Stimulated activated CD4-positive, alpha-beta T cell treated with anti-CD3 and anti-CD28 coated beads, Interleukin-2, amount 100 ng/mL, for 48 hours (primary cell): ENCODE measurements around the gene CCL20.
A peak's percentile ranks its signal among the peaks of the same experiment; 100 is the strongest.
"Not testable (repeated sequence)": the region's sequence is repeated elsewhere in the genome, so short reads cannot be mapped to it uniquely, and the experiment has no call there.

Experiments used
- DNase-seq, 2 donors: peaks; one replicate each; pipeline ENCODE4 v3.0.0-alpha.2; 2020

The CCL20 gene

DNA sequence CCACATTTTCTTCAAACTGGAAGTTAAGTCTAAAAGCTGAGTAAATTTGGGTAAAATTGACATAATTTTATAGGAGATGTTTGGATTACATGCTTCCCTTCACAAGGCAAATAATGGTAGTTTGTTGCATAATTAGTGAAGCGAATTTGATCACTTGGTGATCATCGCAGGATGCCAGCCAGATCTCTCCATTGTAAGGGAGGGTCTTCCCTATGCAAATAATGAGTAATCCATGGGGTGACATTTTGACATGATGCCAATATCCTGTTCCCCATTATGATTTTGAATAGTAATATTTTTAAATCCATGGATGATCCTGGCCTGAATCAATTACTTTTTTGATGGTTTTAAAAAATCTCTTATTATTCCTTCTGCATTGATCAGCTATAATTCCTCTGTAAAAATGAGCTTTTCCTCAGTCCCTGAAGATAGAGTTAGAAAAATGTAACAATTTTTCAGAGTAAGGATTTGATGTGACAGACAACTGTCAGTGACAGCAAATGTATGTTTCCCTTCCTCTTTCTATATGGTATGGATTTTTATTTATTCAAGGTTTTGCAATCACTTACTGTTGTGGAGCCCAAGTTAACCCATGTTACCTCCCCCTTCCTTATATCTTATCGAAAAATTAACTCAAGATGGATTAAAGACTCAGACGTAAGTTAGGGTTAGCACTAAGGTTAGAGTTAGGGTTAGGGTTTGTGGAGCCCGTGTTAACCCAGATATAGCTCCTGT lies 21.4 kb downstream of the CCL20 start:
- no peak for DNase-seq

DNA sequence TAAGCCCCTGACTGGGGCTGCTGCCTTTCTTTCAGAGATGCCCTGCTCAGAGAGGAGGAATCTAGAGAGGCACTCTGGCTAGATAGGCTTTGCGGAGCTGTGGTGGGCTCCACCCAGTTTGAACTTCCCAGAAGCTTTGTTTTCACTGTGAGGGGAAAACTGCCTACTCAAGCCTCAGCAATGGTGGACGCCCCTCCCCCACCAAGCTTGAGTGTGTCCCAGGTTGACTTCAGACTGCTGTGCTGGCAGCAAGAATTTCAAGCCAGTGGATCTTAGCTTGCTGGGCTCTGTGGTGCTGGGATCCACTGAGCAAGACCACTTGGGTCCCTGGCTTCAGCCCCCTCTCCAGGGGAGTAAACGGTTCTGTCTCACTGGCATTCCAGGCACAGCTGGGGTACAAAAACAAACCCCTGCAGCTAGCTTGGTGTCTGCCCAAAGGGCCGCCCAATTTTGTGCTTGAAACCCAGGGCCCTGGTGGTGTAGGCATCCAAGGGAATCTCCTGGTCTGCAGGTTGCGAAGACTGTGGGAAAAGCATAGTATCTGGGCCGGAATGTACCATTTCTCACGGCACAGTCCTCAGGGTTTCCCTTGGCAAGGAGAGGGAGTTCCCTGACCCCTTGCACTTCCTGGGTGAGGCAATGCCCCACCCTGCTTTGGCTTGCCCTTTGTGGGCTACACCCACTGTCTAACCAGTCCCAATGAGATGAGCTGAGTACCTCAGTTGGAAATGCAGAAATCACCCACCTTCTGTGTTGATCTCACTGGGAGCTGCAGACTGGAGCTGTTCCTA lies 25.9 kb downstream of the CCL20 start:
- not testable (repeated sequence) for DNase-seq

DNA sequence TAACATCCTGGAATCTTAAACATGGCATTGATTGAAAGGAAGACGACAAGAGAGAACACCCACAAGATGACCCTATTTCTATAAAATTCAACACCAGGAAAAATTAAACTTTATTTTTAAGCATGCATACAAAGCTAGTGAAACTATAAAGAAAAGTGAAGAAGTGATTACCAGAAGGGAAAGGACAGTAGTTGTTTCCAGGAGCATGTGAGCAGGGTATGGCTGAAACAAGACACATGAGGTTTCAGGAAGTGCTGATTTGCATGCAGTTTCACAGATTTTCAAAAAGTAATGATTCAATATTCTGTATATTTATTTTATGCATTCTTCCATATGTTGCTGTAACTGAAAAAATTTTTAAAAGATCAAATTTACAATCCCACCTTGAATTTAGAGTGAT lies 33.2 kb downstream of the CCL20 start:
- DNase-seq, result no peak

DNA sequence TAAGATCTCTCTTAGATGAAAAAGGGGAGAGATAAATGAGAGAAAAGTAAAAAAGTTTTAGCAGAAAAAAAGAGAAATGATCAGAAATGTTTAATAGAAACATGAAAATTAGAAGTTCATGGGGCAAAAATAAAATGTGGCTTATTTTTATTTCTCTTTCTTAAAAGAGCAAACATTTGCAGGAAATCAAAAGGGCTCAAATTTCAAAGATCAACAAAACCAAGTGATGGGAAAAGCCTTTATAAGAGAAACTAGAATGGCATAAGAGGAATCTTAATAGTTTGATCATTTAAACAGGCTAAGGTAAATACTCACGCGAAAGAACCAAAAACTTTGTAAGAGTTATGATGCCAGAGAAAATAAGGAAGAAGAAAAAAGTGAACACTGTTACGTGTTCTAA lies 34.5 kb downstream of the CCL20 start:
- no peak for DNase-seq

DNA sequence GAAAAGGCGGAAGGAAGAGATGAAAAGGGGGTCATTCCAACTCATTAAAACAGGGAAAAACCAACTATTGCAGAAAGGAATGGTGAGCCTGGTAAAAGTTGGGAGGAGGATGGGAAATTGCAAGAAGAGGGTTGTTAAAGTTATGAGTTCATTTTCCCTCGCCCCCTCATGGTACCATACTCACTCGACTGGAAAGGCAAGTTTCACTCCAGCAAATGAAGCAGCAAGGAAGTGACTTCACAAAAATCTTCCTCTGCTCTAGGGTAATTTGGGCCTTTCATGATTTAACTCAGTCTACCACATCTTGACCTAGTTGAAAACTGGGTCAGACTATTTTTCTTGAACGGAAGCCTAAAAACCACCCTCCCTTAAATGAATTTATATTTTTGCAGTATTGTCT lies 34.9 kb downstream of the CCL20 start:
- DNase-seq, result no peak

DNA sequence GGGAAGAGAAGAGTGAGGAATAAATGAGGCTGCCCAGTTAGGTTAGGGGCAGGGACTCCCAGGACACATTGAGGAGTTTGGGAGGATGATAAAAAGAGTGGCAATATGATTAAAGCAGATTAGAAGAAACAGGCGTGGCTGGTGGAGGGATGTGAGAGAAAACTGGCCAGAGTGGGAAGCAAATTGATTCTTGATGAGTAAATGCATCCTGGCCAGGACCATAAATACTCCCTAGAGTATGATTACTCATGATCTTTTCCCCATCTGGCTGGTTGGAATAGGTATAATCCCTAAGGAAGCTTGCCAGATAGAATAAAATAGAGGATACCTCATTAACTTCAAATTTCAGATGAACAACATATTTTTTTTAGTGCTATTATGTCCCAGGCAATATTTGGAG lies 36.3 kb downstream of the CCL20 start:
- no peak for DNase-seq

DNA sequence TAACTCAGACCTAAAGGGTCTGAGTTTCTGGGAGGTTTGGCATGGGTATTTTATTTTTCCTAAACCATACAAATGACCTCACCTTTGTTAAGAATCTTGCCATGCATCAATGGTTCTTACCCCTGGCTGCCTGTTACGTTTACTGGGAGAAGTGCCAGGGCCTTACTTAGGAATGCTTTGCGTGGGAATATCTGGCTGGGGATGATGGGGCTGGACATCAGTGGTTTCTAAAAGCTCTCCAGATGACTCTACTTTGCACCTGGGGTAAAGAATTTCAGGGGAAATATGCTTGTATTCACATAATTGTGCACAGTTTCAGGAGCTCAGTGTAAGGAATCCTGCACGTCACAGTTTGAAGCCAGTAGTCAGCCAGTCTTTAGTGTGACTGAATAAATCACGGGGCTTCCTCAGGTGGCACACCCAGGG lies 39.6 kb downstream of the CCL20 start:
- no peak for DNase-seq

DNA sequence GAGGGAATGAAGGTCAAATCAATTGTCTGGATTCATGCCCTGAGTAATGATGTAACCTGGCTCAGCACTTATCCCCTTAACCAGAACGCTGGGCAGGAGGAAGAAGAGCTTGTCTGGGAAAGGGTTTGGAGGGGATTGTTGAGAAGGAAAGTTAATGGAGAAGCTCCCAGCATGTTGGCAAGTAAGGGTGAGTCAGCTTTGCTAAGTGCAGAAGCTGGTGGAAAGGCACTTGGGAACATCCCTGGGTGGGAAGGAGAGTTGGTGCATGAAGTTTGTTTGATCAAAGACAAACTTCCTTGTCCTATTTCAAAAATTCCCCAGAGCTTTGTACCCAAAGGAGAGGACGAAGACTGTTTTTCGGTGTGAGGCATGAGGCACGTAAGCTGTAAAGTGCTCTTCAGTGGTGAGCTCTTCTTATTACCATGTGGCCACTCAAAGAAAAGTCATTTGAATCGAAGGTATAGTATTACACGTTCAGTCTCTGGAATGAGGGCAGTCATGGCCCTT lies 40.2 kb downstream of the CCL20 start:
- no peak for DNase-seq

DNA sequence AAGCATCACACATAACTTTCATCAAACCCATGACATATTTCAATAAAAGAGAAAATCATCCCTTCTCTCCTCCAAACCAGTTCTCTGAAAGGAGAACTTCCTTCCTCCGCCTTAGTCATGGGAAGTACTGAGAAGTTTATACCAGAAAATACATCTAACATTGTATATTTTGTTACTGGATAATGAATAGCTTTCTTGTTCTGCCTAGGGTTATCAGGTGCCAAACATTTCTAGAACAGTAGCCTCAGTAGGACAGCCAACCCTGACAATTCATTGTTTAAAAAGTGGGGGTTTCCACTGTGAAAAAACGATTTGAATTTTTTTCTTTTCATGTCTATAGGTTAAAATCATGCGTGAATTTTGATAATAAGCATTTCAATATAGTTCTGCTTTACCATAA lies 41.8 kb downstream of the CCL20 start:
- no peak for DNase-seq

DNA sequence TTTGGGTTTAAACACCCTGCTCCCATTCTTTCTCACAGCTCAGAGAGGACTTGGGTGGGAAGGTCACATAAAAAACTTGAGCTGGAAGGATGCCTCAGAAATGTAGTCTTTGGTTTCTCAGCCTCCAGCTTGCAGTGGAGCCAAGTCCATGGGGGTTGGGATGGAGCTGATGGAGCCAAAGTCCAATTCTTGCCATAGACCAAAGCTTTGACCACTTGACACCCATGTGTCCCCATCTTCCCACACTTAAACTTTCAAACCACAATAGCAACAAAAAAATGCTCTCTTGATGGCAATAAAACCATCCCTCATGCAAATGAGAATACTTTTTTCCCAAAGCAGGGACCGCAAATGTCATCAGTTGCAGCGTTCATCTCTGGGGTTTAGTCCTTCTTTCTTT lies 43.1 kb downstream of the CCL20 start:
- DNase-seq, result no peak

DNA sequence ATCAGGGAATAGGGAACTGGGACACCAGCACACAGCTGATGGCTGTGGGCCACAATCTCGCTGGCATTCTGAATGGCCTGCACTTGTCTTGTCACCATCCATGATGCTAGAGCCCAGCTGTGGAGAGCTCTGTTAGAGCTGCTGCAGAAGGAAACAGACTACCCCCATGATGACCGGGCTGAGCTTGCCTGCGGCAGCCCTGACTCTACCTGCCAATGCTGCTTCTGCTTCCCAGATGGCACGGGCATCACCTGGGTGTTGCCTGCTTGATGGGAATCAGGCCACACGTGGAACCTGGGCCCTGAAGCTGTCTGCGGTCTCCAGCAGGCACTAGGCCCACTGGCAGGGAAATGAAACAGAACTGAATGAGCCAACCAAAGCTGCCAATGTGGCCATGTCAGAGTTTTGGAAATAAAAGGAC lies 46.6 kb downstream of the CCL20 start:
- no peak for DNase-seq

DNA sequence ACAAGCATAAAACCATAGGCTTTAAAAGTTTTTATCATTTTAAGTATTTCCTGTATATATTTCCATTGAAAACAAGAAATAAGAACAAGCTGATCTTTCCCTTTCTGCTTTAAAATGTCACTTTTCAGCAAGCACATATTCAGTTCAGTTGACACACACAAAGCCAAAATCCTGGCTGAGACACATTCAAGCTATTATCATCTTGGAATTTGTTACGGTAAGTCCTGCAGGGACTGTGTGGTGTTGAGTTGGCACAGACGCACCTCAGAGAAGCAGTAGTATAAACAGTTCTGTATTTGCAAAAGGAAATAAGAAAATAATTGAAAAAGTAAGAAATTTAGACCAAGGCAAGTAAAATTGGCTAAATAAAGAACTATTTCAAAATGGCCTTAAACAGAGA lies 47.4 kb downstream of the CCL20 start:
- no peak for DNase-seq

DNA sequence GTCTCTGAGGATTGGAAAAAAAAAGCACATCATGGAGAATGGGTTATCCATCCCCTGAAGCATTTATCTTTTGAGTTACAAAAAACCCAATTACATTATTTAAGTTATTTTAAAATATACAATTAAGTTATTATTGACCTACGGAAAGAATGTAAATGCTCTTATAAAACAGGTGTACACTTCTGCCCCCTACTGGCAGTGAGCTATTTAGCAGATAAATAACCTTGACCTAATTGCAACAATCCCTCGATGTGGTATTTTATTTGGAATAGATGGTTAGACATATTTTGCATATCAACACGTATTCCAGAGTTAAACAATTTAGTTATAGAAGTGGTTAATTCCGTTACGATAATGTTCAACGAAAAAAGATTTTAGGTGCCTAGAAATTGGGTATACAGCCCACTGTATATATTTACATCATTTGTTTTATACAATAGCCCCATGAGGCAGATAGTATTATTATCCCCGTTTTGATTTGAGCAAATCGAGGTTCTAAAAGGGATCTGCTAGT lies 48.6 kb downstream of the CCL20 start:
- peak; percentile 22 to 30 for DNase-seq

DNA sequence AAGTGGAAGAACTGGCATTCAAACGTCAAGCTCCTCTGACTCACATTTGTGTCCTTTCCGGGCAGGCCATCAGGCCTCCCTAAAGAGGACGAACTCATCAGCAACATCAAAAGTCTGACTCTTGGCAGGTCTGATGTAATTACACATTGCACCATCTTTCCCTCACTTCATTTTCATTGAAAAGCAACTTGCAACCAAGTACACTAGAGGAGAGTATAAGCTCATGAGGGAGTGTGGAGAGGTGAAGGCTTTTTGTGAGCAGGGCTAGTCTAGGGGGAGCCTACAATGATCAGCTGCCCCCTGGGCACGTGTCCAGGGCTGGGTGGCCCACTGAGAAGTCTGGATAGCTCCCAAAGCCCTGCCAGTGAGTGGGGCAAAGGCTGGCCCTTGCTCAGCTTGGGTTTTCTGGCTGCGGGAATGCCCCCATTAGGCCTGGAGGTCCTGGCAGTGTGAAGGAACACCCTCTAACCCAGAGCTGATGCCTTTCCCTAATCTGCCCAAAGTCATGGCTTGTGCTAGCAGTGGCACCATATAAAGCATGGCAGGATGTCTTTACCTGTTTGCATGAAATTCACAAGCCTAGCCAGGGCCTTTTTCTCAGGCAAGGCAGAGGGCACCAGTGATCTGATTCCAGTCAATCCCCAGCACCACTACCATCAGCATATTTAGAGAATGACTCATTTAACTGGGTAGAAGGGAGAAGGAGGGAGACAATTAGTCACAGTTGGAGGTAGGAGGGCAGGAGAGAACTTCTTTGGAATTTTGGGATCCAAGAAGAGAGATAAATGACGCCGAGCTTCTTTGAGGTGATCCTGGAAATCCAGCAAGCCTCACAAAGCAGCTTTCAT lies 49.3 kb downstream of the CCL20 start:
- no peak for DNase-seq

DNA sequence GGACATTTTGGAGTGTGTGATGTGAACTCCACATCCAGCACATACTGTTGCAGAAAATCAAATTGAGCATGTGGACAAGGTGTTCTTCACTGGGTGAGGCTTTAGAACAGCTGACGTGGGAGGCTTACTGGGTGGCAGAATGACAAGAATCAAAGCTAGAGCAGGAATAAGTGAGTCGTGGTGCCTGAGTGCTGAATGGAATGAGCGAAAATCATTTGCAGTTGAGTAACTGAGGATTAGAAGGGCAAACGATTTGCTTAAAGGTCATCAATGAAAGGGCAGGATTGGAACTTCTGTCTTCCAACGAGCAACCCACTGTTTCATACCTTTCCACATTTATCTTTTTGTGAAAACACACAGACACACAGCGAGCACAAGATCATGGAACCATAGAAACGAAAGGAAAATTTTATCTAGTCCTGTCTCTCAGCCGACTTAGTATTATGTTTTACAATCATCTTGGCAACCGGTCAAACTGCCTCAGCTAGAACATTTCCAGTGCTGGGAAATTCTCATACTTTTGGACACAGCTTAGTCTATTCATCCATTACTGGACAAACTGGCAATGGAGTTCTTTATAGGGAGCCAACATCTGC lies 50.6 kb downstream of the CCL20 start:
- DNase-seq, result no peak

DNA sequence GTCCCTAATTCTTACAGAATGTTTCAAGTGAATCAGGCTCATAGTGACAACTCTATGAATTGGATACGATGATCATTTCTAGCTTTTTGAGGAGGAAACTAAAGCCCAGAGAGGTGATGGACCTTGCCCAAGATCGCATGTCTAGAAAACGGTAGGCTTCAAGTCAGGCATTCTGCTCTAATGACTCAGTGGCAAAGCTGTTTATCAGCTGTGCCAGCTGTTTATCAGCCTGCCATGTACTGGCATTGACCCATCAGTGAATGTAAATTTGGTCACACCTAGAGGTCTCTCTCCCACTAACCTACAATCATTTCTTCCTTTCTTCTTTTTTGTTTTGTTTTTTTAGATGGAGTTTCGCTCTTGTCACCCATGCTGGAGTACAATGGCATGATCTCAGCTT lies 51.6 kb downstream of the CCL20 start:
- DNase-seq, result no peak
